MM.1S (cell line): ENCODE results near the gene CDC37.

Source experiments
- DNase-seq: peaks from one replicate; pipeline ENCODE4 v3.0.0-alpha.2; 2015
- H2AFZ ChIP-seq: fragments of 300-600 bp; sonication (generic); 2 replicates; pipeline ENCODE4 v1.6.0; 2016; ENCODE audit warnings: antibody characterized with exemption, low read length
- H3F3A ChIP-seq: fragments of 300-600 bp; sonication (generic); 2 replicates; pipeline ENCODE4 v1.6.1; 2016; ENCODE audit warnings: mild to moderate bottlenecking, antibody characterized with exemption, low read length, moderate library complexity, mixed read lengths; ENCODE audit not compliant: insufficient read depth
- H3K27ac ChIP-seq: fragments of 300-600 bp; sonication (generic); 2 replicates; pipeline ENCODE4 v1.5.1; 2016; ENCODE audit warnings: mild to moderate bottlenecking, low read length
- H3K27me3 ChIP-seq: fragments of 300-600 bp; sonication (generic); replicated peaks from 2 replicates; pipeline ENCODE4 v1.6.0; 2016; ENCODE audit warnings: low read length; ENCODE audit not compliant: insufficient read depth
- H3K36me3 ChIP-seq: fragments of 300-600 bp; sonication (generic); replicated peaks from 2 replicates; pipeline ENCODE4 v1.6.1; 2016; ENCODE audit warnings: mild to moderate bottlenecking, low read length, mixed read lengths; ENCODE audit not compliant: insufficient read depth
- H3K4me1 ChIP-seq: fragments of 300-600 bp; sonication (generic); 2 replicates; pipeline ENCODE4 v1.6.1; 2016; ENCODE audit warnings: low read length, mixed read lengths
- H3K4me2 ChIP-seq: fragments of 300-600 bp; sonication (generic); 2 replicates; pipeline ENCODE4 v1.6.0; 2016; ENCODE audit warnings: low read depth, low read length
- H3K4me3 ChIP-seq: fragments of 300-600 bp; sonication (generic); 2 replicates; pipeline ENCODE4 v1.5.1; 2016; ENCODE audit warnings: low read length, mixed read lengths
- H3K79me2 ChIP-seq: fragments of 300-600 bp; sonication (generic); 2 replicates; pipeline ENCODE4 v1.6.1; 2016; ENCODE audit warnings: mixed run types, low read length, mixed read lengths
- H3K9ac ChIP-seq: fragments of 300-600 bp; sonication (generic); 2 replicates; pipeline ENCODE4 v1.6.1; 2016; ENCODE audit warnings: low read length, mixed read lengths
- H3K9me2 ChIP-seq: fragments of 300-600 bp; sonication (generic); replicated peaks from 2 replicates; pipeline ENCODE4 v1.6.1; 2016; ENCODE audit warnings: mild to moderate bottlenecking, low read length, mixed read lengths; ENCODE audit not compliant: insufficient read depth
- H3K9me3 ChIP-seq: fragments of 300-600 bp; sonication (generic); replicated peaks from 2 replicates; pipeline ENCODE4 v1.6.1; 2016; ENCODE audit warnings: mild to moderate bottlenecking, low read length, mixed read lengths; ENCODE audit not compliant: insufficient read depth
- H4K20me1 ChIP-seq: fragments of 300-600 bp; sonication (generic); 2 replicates; pipeline ENCODE4 v1.6.1; 2016; ENCODE audit warnings: mild to moderate bottlenecking, low read length, moderate library complexity, mixed read lengths; ENCODE audit not compliant: insufficient read depth
- CTCF ChIP-seq: fragments of 300-600 bp; sonication (generic); IDR thresholded peaks from 2 replicates; pipeline ENCODE4 v1.5.1; 2016; ENCODE audit warnings: antibody characterized with exemption, low read length, mixed read lengths
- EZH2 ChIP-seq: fragments of 300-600 bp; sonication (generic); optimal IDR thresholded peaks from 2 replicates; pipeline ENCODE3; 2017; ENCODE audit warnings: low read depth, mild to moderate bottlenecking, antibody characterized with exemption, low read length, mixed read lengths
- EZH2phosphoT487 ChIP-seq: fragments of 300-600 bp; sonication (generic); IDR thresholded peaks from 2 replicates; pipeline ENCODE4 v1.6.1; 2018; ENCODE audit warnings: antibody characterized with exemption, low read length

CDC37 gene

GRCh38 chr19:10395436-10395835 lies 7.9 kb downstream of the CDC37 start:
- no peaks in the 10 kb centered on the region for H4K20me1 ChIP-seq
- H3K4me3 ChIP-seq = no peak overlapping the region
- no peaks in the 10 kb centered on the region for H3F3A ChIP-seq
- no peaks in the 10 kb centered on the region for H3K27me3 ChIP-seq
- H3K9me2 ChIP-seq = no peaks in the 10 kb centered on the region
- H3K9ac ChIP-seq = no peak overlapping the region
- H3K79me2 ChIP-seq = peaks cover 40% of the 10 kb centered on the region
- no peak for TF ChIP-seq CTCF
- TF ChIP-seq EZH2 = no peak
- no peak for TF ChIP-seq EZH2phosphoT487
- 0 out of 2 replicates have a peak, but pooled peaks cover 3% of the 10 kb centered on the region for H3K36me3 ChIP-seq
- no peak for DNase-seq
- H3K27ac ChIP-seq = no peak overlapping the region
- H3K4me1 ChIP-seq = no peaks in the 10 kb centered on the region
- H2AFZ ChIP-seq = no peak overlapping the region
- H3K9me3 ChIP-seq = no peaks in the 10 kb centered on the region
- no peak overlapping the region for H3K4me2 ChIP-seq

GRCh38 chr19:10395003-10395402 lies 8.3 kb downstream of the CDC37 start:
- TF ChIP-seq EZH2phosphoT487 (no peak), CTCF (no peak), EZH2 (no peak)
- H3K27me3 ChIP-seq = no peaks in the 10 kb centered on the region
- no peaks in the 10 kb centered on the region for H4K20me1 ChIP-seq
- H3K27ac ChIP-seq = no peak overlapping the region
- H3F3A ChIP-seq = no peaks in the 10 kb centered on the region
- peaks cover 36% of the 10 kb centered on the region for H3K79me2 ChIP-seq
- no peak overlapping the region for H3K4me3 ChIP-seq
- no peak overlapping the region for H3K9ac ChIP-seq
- no peak overlapping the region for H3K4me2 ChIP-seq
- no peak overlapping the region for H2AFZ ChIP-seq
- H3K9me3 ChIP-seq = no peaks in the 10 kb centered on the region
- no peaks in the 10 kb centered on the region for H3K4me1 ChIP-seq
- 0 out of 2 replicates have a peak, but pooled peaks cover 3% of the 10 kb centered on the region for H3K36me3 ChIP-seq
- H3K9me2 ChIP-seq = no peaks in the 10 kb centered on the region
- DNase-seq = no peak

GRCh38 chr19:10393137-10393536 lies 10.2 kb downstream of the CDC37 start:
- H3K4me2 ChIP-seq = no peak overlapping the region
- H3K27ac ChIP-seq = no peak overlapping the region
- no peak overlapping the region for H2AFZ ChIP-seq
- DNase-seq = no peak
- H3K27me3 ChIP-seq = no peaks in the 10 kb centered on the region
- H3K4me1 ChIP-seq = no peaks in the 10 kb centered on the region
- H3K9me2 ChIP-seq = no peaks in the 10 kb centered on the region
- TF ChIP-seq EZH2phosphoT487 (no peak), EZH2 (no peak), CTCF (no peak)
- H3K36me3 ChIP-seq = 0 out of 2 replicates have a peak, but pooled peaks cover 3% of the 10 kb centered on the region
- H3K79me2 ChIP-seq = peaks cover 18% of the 10 kb centered on the region
- H3F3A ChIP-seq = no peaks in the 10 kb centered on the region
- no peak overlapping the region for H3K9ac ChIP-seq
- H3K9me3 ChIP-seq = no peaks in the 10 kb centered on the region
- no peak overlapping the region for H3K4me3 ChIP-seq
- no peaks in the 10 kb centered on the region for H4K20me1 ChIP-seq
